Medulla oblongata (tissue), 1 donor: ENCODE measurements around the gene IGSF21.

Experiments
- DNase-seq: peaks from one replicate; pipeline ENCODE4 v3.0.0-alpha.2; 2015; ENCODE audit errors: extremely low spot score

Gene IGSF21

GRCh38 chr1:18145851-18146618 lies 38.4 kb downstream of the IGSF21 start:
- DNase-seq, result no peak

- no peak for DNase-seq
Measured at GRCh38 chr1:18146886-18147285, 39.3 kb downstream of the IGSF21 start.

- no peak for DNase-seq
Measured at GRCh38 chr1:18147672-18148071, 40.1 kb downstream of the IGSF21 start.

GRCh38 chr1:18148461-18148860 lies 40.9 kb downstream of the IGSF21 start:
- DNase-seq, result no peak

GRCh38 chr1:18149027-18149641 lies 41.5 kb downstream of the IGSF21 start:
- DNase-seq, result no peak

- no peak for DNase-seq
Measured at GRCh38 chr1:18151436-18152122, 44.0 kb downstream of the IGSF21 start.

- DNase-seq, result no peak
Measured at GRCh38 chr1:18154430-18155194, 47.0 kb downstream of the IGSF21 start.

- DNase-seq, result no peak
Measured at GRCh38 chr1:18155881-18156385, 48.3 kb downstream of the IGSF21 start.

GRCh38 chr1:18157352-18157751 lies 49.8 kb downstream of the IGSF21 start:
- no peak for DNase-seq

GRCh38 chr1:18157968-18158367 lies 50.4 kb downstream of the IGSF21 start:
- DNase-seq, result no peak

- no peak for DNase-seq
Measured at GRCh38 chr1:18158714-18159113, 51.1 kb downstream of the IGSF21 start.

- DNase-seq, result peak; percentile 87
Measured at GRCh38 chr1:18160290-18160942, 52.8 kb downstream of the IGSF21 start.

GRCh38 chr1:18161690-18162089 lies 54.1 kb downstream of the IGSF21 start:
- DNase-seq, result no peak

GRCh38 chr1:18165640-18166039 lies 58.0 kb downstream of the IGSF21 start:
- DNase-seq, result peak; percentile 30

GRCh38 chr1:18166341-18166740 lies 58.7 kb downstream of the IGSF21 start:
- DNase-seq, result no peak

GRCh38 chr1:18166929-18167328 lies 59.3 kb downstream of the IGSF21 start:
- no peak for DNase-seq

GRCh38 chr1:18170444-18170843 lies 62.8 kb downstream of the IGSF21 start:
- no peak for DNase-seq

- DNase-seq, result no peak
Measured at GRCh38 chr1:18174037-18174436, 66.4 kb downstream of the IGSF21 start.

GRCh38 chr1:18175051-18175450 lies 67.5 kb downstream of the IGSF21 start:
- no peak for DNase-seq

GRCh38 chr1:18175530-18176377 lies 68.2 kb downstream of the IGSF21 start:
- no peak for DNase-seq
